ENCODE data around the gene GDAP1L1. TPM values are rescaled to one million over a fixed set of nuclear protein-coding genes. Genes with fewer than 3 reads are reported as not detected.
"Not testable (repeated sequence)": the region's sequence is repeated elsewhere in the genome, so short reads cannot be mapped to it uniquely, and the experiment has no call there.

GDAP1L1 gene
- total RNA-seq, 1 donor from 2014 or later, result not detected

DNA sequence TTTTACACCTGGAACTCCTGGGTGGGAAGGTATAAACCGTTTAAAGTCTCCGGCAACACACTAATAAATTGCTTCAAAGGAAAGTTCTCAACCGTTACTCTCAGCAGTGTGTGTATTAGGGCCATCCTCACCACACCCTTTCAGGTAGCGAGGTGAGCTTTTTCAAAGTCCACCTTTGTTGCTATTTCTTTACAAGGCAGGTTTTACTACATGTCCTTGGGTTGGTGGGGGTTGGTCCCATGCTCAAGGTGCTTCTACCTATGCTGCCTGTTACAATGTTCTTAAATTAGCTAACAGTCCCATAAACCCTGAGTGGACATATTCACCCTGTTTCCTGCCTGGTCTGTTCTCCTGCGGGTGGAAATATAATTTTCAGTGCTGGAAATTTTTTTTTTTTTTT, 23.4 kb upstream of the GDAP1L1 start:
- Mint-ChIP-seq H3K4me3 (ENCODE audit: low read depth) (no peak overlapping the region), H3K27me3 (ENCODE audit: low read depth) (no peaks in the 10 kb centered on the region), H3K9me3 (no peaks in the 10 kb centered on the region), H3K36me3 (ENCODE audit: low read depth) (no peaks in the 10 kb centered on the region), H3K4me1 (ENCODE audit: low read depth) (peaks cover 13% of the 10 kb centered on the region), H3K27ac (no peak overlapping the region)
- intact Hi-C loops (cut with micrococcal nuclease), result no loop called here
- no peak for DNase-seq (ENCODE audit: low spot score)

DNA sequence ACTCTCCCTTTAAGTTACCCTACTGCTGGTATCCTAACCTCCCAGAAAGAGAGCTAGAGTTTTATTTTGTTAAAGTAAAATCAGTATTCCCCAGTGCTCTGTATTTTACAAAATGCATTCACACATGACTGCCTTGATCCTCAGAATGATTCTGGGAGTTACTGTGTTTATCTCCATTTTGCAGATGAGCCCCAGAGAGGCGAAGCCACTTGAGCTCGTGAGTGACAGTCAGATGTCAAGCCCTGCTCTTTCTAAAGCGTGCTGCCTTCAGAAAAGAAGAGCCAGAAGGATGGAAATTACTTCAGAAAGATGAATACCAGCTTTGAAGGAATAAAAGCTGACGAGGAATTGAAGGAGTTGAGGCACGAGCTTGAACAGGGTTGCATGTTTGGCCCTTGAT, 22.5 kb upstream of the GDAP1L1 start:
- Mint-ChIP-seq H3K9me3 (no peaks in the 10 kb centered on the region), H3K4me3 (ENCODE audit: low read depth) (no peak overlapping the region)

DNA sequence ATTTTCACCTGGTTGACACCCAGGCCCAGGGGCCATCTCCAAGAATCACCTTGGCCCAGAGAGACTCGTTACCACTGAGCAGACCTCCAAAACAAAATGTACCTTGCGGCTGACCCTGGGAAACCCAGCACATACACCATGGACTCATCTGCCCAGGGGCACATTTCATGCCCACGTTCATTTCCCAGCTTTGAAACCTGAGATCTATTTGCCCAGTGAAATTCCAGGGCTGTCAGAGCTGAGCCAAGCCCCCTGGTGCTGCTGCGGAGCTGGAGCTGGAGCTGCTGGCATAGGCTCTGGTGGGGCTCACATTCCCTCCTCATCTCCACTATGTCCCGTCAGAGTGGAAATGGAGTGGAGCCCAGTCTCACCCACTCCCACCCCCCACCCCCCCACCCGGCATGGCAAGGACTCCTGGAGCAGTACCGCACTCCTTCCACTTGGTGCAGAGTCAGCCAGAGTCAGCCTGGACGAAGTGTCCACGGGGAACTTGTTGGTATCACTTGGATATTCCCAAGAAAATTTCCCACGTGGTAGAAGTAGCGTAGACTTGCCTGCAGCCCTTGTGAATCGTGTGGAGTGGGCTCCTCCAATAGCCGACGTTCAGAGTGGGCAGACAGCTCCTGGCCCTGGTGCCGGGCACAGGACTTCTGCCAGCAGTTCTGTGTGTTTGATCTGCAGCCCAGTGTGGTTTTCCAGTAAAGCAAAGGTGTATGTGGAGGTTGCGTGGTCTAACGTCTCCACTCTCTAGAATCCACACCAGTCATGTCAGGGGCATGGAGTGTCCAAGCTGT, 18.4 kb upstream of the GDAP1L1 start:
- DNase-seq (ENCODE audit: low spot score), result no peak
- no peaks in the 10 kb centered on the region for H3K4me1 Mint-ChIP-seq (ENCODE audit: low read depth)
- H3K27me3 Mint-ChIP-seq (ENCODE audit: low read depth), result no peaks in the 10 kb centered on the region
- H3K4me3 Mint-ChIP-seq (ENCODE audit: low read depth), result no peak overlapping the region
- intact Hi-C loops (cut with micrococcal nuclease), result no loop called here
- H3K27ac Mint-ChIP-seq, result no peak overlapping the region
- H3K36me3 Mint-ChIP-seq (ENCODE audit: low read depth), result no peaks in the 10 kb centered on the region
- no peaks in the 10 kb centered on the region for H3K9me3 Mint-ChIP-seq

More for the DNA sequence above, 22.5 kb upstream of the GDAP1L1 start:
- Mint-ChIP-seq H3K27ac (no peak overlapping the region), H3K4me1 (ENCODE audit: low read depth) (peaks cover 4% of the 10 kb centered on the region), H3K36me3 (ENCODE audit: low read depth) (no peaks in the 10 kb centered on the region), H3K27me3 (ENCODE audit: low read depth) (no peaks in the 10 kb centered on the region)
- intact Hi-C loops (cut with micrococcal nuclease), result no loop called here
- no peak for DNase-seq (ENCODE audit: low spot score)

DNA sequence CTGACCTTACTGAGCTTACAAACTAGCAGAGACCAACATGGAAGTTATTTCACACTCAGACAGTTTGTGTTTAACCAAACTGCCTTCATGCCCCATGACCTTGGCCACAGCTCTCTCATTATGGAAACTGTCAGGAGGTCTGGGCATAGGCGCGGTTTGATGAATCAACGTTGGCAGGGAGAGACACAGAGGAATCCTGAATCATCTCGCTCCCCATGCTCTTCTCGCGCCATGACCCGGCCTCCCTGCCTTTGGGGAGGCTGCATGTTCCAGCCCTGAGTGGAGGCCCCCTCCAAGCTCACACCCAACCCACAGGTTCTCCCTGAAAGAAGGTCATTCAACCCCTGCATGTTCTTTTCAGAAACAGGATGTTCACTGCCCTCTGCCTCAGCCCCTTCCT, 15.9 kb upstream of the GDAP1L1 start:
- H3K36me3 Mint-ChIP-seq (ENCODE audit: low read depth), result no peaks in the 10 kb centered on the region

DNA sequence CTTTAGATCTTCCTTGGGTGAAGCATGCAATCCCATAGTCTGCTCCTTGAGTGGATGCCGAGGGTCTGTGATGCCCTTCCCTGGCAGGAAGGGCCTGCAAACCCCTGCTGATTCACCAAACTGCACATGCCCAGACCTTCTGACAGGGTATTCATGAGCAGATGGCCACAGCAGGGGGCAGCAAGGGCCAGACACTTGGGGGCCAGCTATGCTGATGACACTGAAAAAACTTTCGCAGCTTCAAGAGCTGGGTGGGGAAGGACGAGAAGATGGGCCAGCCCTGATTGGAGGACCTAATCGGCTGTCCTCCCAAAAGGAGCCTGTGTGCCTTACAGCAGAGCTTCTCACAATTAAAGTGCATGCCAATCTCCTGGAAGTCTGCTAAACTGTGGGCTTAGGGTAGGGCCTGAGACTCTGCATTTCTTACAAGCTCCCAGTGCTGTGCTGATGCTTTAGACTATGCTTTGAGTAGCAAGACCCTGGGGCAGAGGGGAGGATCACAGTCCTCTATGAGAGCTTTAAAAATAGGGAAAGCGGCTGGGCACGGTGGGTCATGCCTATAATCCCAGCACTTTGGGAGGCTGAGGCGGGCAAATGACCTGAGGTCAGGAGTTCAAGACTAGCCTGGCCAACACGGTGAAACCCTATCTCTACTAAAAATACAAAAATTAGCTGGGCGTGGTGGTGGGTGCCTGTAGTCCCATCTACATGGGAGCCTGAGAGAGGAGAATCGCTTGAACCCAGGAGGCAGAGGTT, 15.2 kb upstream of the GDAP1L1 start:
- Mint-ChIP-seq H3K4me1 (ENCODE audit: low read depth) (no peaks in the 10 kb centered on the region), H3K27ac (no peak overlapping the region), H3K36me3 (ENCODE audit: low read depth) (no peaks in the 10 kb centered on the region), H3K4me3 (ENCODE audit: low read depth) (no peak overlapping the region), H3K27me3 (ENCODE audit: low read depth) (no peaks in the 10 kb centered on the region), H3K9me3 (no peaks in the 10 kb centered on the region)
- intact Hi-C loops (cut with micrococcal nuclease), result loop anchor here (10.0 kb wide), 1 partner anchor 633 kb away; no protein-coding TSS in a partner anchor
- no peak for DNase-seq (ENCODE audit: low spot score)

More for the DNA sequence above, 15.9 kb upstream of the GDAP1L1 start:
- Mint-ChIP-seq H3K27ac (no peak overlapping the region), H3K4me3 (ENCODE audit: low read depth) (no peak overlapping the region), H3K27me3 (ENCODE audit: low read depth) (no peaks in the 10 kb centered on the region), H3K4me1 (ENCODE audit: low read depth) (no peaks in the 10 kb centered on the region), H3K9me3 (no peaks in the 10 kb centered on the region)
- no peak for DNase-seq (ENCODE audit: low spot score)
- intact Hi-C loops (cut with micrococcal nuclease), result loop anchor here (10.0 kb wide), 1 partner anchor 634 kb away; no protein-coding TSS in a partner anchor

DNA sequence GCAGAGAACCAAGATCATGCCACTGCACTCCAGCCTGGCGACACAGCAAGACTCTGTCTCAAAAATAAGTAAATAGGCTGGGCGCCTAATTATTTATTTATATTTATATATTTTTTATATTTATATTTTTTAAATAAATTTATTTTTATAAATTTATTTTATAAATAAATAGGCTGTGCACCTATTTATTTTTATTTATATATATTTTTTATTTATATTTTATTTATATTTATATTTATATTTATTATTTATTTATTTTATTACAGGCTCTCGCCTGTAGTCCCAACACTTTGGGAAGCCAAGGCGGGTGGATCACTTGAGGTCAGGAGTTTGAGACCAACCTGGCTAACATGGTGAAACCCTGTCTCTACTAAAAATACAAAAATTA, 14.6 kb upstream of the GDAP1L1 start:
- H3K4me3 Mint-ChIP-seq (ENCODE audit: low read depth); DNase-seq (ENCODE audit: low spot score); H3K4me1 Mint-ChIP-seq (ENCODE audit: low read depth); H3K27me3 Mint-ChIP-seq (ENCODE audit: low read depth); H3K27ac Mint-ChIP-seq; H3K9me3 Mint-ChIP-seq; H3K36me3 Mint-ChIP-seq (ENCODE audit: low read depth): not testable (repeated sequence)
- intact Hi-C loops (cut with micrococcal nuclease), result loop anchor here (10.0 kb wide), 1 partner anchor 632 kb away; no protein-coding TSS in a partner anchor

DNA sequence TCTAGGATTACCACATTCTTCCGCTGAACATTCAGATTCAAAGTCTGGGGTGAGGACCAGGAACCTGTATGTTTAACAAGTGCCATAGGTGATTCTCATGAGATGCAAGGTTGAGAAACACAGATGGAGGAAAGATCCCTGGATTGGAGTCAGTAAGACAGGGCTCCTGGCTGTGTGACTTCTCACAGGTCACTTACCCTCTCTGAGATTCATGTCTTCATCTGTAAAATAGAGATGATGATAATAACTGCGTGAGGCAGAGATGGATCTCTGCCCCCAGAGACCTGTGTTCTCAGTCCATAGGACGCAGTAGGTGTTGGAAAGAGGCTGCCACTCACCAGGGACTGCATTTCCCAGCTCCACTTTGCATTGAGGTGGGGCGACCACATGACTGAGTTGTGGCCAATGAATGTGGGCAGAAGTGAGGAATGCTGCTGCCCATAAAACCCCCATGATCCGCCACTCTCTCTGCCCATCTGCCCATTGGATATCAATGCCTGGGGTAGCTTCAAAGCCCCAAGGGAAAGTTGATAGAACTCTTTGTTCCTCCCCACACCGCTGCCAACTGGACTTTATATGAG, 13.6 kb upstream of the GDAP1L1 start:
- H3K27ac Mint-ChIP-seq, result no peak overlapping the region
- no peaks in the 10 kb centered on the region for H3K27me3 Mint-ChIP-seq (ENCODE audit: low read depth)
- DNase-seq (ENCODE audit: low spot score), result no peak
- H3K4me3 Mint-ChIP-seq (ENCODE audit: low read depth), result no peak overlapping the region
- H3K36me3 Mint-ChIP-seq (ENCODE audit: low read depth), result no peaks in the 10 kb centered on the region
- no peaks in the 10 kb centered on the region for H3K9me3 Mint-ChIP-seq
- intact Hi-C loops (cut with micrococcal nuclease), result loop anchor here (10.0 kb wide), 1 partner anchor 631 kb away; no protein-coding TSS in a partner anchor
- no peaks in the 10 kb centered on the region for H3K4me1 Mint-ChIP-seq (ENCODE audit: low read depth)

DNA sequence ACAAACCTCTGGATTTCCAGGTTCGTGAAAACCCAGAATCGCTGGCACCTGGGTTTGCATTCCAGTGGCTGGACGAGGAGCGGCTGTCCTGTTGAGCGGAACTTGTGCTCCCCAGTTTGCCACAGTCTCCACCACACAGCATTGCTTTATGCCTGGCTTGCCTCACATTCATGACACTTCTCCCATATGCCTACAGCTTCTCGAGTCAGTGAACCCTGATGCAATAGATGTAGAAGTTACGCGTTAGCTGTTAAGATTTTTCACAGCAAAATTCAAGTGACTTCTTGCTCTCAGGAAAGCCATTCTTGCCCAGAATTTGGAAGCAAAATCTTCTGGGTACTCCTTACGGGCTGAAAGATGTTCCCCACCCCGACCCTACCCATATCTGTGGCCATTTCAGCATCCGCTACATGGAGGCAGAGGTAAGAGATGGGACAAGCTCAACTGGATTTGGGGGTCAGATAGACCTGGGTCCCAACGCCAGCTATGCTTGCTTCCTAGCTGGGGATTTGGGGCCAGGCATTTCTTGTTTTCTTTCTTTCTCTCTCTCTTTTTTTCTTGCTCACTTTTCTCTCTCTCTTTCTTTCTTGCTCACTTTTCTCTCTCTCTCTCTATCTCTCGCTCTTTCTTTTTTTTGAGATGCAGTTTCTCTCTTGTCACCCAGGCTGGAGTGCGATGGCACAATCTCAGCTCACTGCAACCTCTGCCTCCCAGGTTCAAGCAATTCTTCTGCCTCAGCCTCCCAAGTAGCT, 12.4 kb upstream of the GDAP1L1 start:
- no peak for DNase-seq (ENCODE audit: low spot score)
- intact Hi-C loops (cut with micrococcal nuclease), result loop anchor here (10.0 kb wide), 1 partner anchor 630 kb away; no protein-coding TSS in a partner anchor
- Mint-ChIP-seq H3K4me3 (ENCODE audit: low read depth) (no peak overlapping the region), H3K27ac (no peak overlapping the region), H3K9me3 (no peaks in the 10 kb centered on the region), H3K4me1 (ENCODE audit: low read depth) (no peaks in the 10 kb centered on the region), H3K36me3 (ENCODE audit: low read depth) (no peaks in the 10 kb centered on the region), H3K27me3 (ENCODE audit: low read depth) (no peaks in the 10 kb centered on the region)

DNA sequence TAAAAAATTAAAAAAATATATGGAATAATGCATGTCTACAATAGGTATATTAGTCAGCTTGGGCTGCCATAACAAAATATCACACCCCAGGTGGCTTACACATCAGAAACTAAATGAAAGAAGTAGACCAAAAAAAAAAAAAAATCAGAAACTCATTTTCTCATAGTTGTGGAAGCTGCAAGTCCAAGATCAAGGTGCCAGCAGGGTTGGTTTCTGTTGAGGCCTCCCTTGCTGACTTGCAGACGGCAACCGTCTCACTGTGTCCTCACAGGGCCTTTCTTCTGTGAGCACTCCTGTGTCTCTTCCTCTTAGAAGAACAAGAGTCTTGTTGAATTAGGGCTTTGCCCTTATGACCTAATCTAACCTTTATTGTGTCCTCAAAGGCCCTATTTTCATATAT, 11.4 kb upstream of the GDAP1L1 start:
- H3K27me3 Mint-ChIP-seq (ENCODE audit: low read depth), result no peaks in the 10 kb centered on the region
- H3K27ac Mint-ChIP-seq, result no peak overlapping the region
- no peak overlapping the region for H3K4me3 Mint-ChIP-seq (ENCODE audit: low read depth)
- intact Hi-C loops (cut with micrococcal nuclease), result loop anchor here (10.0 kb wide), 1 partner anchor 629 kb away; no protein-coding TSS in a partner anchor
- H3K36me3 Mint-ChIP-seq (ENCODE audit: low read depth), result no peaks in the 10 kb centered on the region
- DNase-seq (ENCODE audit: low spot score), result no peak
- no peaks in the 10 kb centered on the region for H3K4me1 Mint-ChIP-seq (ENCODE audit: low read depth)
- no peaks in the 10 kb centered on the region for H3K9me3 Mint-ChIP-seq

DNA sequence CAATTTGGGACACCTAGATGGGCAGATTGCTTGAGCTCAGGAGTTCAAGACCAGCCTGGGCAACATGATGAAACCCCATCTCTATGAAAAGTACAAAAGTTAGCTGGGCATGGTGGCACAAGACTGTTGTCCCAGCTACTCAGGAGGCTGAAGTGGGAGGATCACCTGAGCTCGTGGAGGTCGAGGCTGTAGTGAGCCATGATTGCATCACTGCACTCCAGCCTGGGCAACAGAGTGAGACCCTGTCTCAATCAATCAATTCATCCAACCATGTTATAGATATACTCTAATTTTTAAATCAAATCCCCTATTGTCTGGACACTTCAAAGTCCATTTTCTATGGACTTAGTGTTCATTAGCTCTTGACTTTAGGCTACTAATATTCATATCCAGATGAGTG, 10.3 kb upstream of the GDAP1L1 start:
- H3K9me3 Mint-ChIP-seq; H3K36me3 Mint-ChIP-seq (ENCODE audit: low read depth); DNase-seq (ENCODE audit: low spot score); H3K4me1 Mint-ChIP-seq (ENCODE audit: low read depth); H3K27me3 Mint-ChIP-seq (ENCODE audit: low read depth); H3K4me3 Mint-ChIP-seq (ENCODE audit: low read depth); H3K27ac Mint-ChIP-seq: not testable (repeated sequence)
- intact Hi-C loops (cut with micrococcal nuclease), result loop anchor here (10.0 kb wide), 1 partner anchor 628 kb away; no protein-coding TSS in a partner anchor

DNA sequence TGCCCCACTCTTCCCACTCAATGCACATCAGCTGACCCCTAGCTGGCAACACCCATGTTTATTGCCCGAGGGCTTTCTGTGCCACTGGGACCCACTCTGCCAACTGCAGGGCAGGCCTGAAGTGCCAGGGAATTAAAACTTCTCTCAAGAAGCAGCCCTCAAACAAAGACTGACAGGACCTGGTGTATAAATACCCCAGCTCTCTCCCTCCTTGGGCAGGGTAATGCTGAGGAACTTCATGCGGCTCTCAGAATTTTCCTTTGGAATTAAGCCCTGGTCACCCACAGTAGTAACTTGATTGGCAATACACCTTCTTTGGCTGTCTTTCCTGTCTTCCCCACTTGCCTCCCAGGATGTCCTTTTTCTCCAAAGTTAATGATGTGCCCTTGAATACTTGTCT, 5.3 kb upstream of the GDAP1L1 start:
- Mint-ChIP-seq H3K4me3 (ENCODE audit: low read depth) (no peak overlapping the region), H3K4me1 (ENCODE audit: low read depth) (no peaks in the 10 kb centered on the region), H3K9me3 (no peaks in the 10 kb centered on the region), H3K27ac (no peak overlapping the region), H3K27me3 (ENCODE audit: low read depth) (peaks cover 15% of the 10 kb centered on the region), H3K36me3 (ENCODE audit: low read depth) (no peaks in the 10 kb centered on the region)
- DNase-seq (ENCODE audit: low spot score), result no peak
- intact Hi-C loops (cut with micrococcal nuclease), result no loop called here

DNA sequence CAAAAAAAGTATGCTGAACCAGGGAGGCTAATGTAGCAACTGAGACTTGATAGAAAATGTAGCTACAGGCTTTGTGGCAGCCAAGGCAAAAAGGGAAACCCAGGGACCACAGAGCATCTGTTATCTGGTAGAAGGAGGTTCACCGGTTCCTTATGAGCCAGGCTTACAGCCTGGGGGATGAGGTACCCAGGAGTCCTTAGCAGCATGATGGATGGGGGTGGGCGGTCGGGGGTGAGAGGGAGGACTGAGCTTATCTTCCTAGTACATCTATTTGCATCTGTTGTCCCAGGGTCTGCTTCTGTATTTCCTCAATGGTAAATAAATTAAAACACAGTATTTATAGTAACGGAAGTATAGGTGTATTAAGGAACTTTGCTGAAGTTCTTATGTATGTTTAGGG, 1.1 kb upstream of the GDAP1L1 start:
- H3K27ac Mint-ChIP-seq, result no peak overlapping the region
- DNase-seq (ENCODE audit: low spot score), result no peak
- peaks cover 25% of the 10 kb centered on the region for H3K27me3 Mint-ChIP-seq (ENCODE audit: low read depth)
- intact Hi-C loops (cut with micrococcal nuclease), result no loop called here
- no peaks in the 10 kb centered on the region for H3K4me1 Mint-ChIP-seq (ENCODE audit: low read depth)
- H3K36me3 Mint-ChIP-seq (ENCODE audit: low read depth), result no peaks in the 10 kb centered on the region
- no peak overlapping the region for H3K4me3 Mint-ChIP-seq (ENCODE audit: low read depth)
- no peaks in the 10 kb centered on the region for H3K9me3 Mint-ChIP-seq

Measured in activated T-helper 2 cell treated with anti-CD3 and anti-CD28 coated beads, Interferon-gamma antibody, Interleukin-2, Interleukin-4, amounts not matched to agents 10 μg/mL and 5 μg/mL and 100 μg/mL, durations not matched to agents 14 hours and 24 hours and 36 hours (primary cell).